Measurements from ENCODE around the gene KEAP1.

DNA sequence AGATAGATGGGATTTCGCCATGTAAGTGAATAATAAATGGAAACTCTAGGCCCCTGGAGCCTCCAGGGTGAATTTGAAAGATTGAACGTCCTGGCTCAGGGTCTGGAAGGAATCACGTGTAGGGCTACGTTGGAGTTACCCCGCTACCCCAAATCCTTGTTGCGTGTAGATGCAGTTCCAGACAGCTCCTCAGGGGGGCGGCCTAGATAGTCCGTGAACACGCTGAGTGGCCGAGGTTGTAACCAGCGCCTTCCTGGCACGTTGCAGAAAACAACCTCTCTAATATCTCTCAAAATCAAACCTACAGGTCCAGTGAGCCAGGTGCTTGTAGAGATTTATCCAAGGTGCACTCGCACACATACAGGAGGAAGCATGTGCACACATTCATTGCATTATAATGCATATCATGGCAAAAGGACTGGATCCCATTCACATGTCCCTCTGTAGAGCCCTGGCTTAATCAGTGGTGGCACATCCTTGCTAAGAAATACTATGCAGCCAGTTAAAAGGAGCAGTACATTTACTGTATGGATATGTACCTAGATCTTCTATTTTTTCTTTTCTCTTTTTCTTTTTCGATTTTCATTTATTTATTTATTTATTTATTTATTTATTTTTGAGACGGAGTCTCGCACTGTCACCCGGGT, 2.5 kb upstream of the KEAP1 start:
- TF ChIP-seq POLR2A (IDR thresholded peaks at IDR 0.05; ENCODE audit: low read depth, low read length): no peak
- TF ChIP-seq, protein P1, sequence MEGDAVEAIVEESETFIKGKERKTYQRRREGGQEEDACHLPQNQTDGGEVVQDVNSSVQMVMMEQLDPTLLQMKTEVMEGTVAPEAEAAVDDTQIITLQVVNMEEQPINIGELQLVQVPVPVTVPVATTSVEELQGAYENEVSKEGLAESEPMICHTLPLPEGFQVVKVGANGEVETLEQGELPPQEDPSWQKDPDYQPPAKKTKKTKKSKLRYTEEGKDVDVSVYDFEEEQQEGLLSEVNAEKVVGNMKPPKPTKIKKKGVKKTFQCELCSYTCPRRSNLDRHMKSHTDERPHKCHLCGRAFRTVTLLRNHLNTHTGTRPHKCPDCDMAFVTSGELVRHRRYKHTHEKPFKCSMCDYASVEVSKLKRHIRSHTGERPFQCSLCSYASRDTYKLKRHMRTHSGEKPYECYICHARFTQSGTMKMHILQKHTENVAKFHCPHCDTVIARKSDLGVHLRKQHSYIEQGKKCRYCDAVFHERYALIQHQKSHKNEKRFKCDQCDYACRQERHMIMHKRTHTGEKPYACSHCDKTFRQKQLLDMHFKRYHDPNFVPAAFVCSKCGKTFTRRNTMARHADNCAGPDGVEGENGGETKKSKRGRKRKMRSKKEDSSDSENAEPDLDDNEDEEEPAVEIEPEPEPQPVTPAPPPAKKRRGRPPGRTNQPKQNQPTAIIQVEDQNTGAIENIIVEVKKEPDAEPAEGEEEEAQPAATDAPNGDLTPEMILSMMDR (IDR thresholded peaks at IDR 0.05; ENCODE audit: extremely low read depth in 1 of 2, insufficient read depth in 1 of 2, low read depth in 1 of 2, low read length in 2 of 2): peak; percentile 73 to 88
- no peak for TF ChIP-seq EZH2 (IDR thresholded peaks at IDR 0.05; ENCODE audit: borderline replicate concordance, low read depth, low read length, severe bottlenecking)
- TF ChIP-seq MYC (IDR thresholded peaks at IDR 0.05; ENCODE audit: low read depth, low read length): no peak
- TF ChIP-seq, protein P2, sequence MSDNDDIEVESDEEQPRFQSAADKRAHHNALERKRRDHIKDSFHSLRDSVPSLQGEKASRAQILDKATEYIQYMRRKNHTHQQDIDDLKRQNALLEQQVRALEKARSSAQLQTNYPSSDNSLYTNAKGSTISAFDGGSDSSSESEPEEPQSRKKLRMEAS (IDR thresholded peaks at IDR 0.05; ENCODE audit: insufficient read depth, insufficient read length): no peak
- TF ChIP-seq POLR2AphosphoS5 (IDR thresholded peaks at IDR 0.05; ENCODE audit: insufficient read depth, low read depth, low read length): no peak
- TF ChIP-seq FOS (IDR thresholded peaks at IDR 0.05; ENCODE audit: borderline replicate concordance, insufficient read depth, low read length): no peak
- TF ChIP-seq JUN (IDR thresholded peaks at IDR 0.05; ENCODE audit: borderline replicate concordance, insufficient read depth, insufficient read length, low read depth): no peak
- TF ChIP-seq GATA2 (IDR thresholded peaks at IDR 0.05; ENCODE audit: insufficient read depth, insufficient read length, low read depth, low read length): no peak

All from endothelial cell of umbilical vein (primary cell).